KMS-11 (cell line): ENCODE measurements around the gene SLC22A7.

ENCODE experiments used
- H2AFZ ChIP-seq: fragments of 200-600 bp; sonication (generic); 2 replicates; pipeline ENCODE4 v1.6.1; 2016; ENCODE audit warnings: antibody characterized with exemption, mixed run types, low read depth
- H3K27ac ChIP-seq: fragments of 200-600 bp; sonication (generic); 2 replicates; pipeline ENCODE4 v1.6.1; 2016; ENCODE audit warnings: mild to moderate bottlenecking, mixed run types
- H3K27me3 ChIP-seq: fragments of 200-600 bp; sonication (generic); 2 replicates; pipeline ENCODE4 v1.6.1; 2017; ENCODE audit warnings: mild to moderate bottlenecking, low read depth, mixed run types, moderate library complexity; ENCODE audit not compliant: insufficient read depth
- H3K36me3 ChIP-seq: fragments of 200-600 bp; sonication (generic); 2 replicates; pipeline ENCODE4 v1.6.1; 2017; ENCODE audit warnings: mild to moderate bottlenecking, mixed run types; ENCODE audit not compliant: insufficient read depth
- H3K4me1 ChIP-seq: fragments of 200-600 bp; sonication (generic); 2 replicates; pipeline ENCODE4 v1.6.1; 2016; ENCODE audit warnings: mild to moderate bottlenecking, low read depth, mixed run types; ENCODE audit not compliant: poor library complexity, severe bottlenecking
- H3K4me2 ChIP-seq: fragments of 200-600 bp; sonication (generic); 2 replicates; pipeline ENCODE4 v1.7.0; 2016; ENCODE audit warnings: mild to moderate bottlenecking, mixed run types
- H3K4me3 ChIP-seq: fragments of 200-600 bp; sonication (generic); IDR thresholded peaks from 2 replicates; pipeline ENCODE4 v1.6.1; 2017; ENCODE audit warnings: low read depth, low read length, mixed read lengths; ENCODE audit not compliant: insufficient read depth
- H3K79me2 ChIP-seq: fragments of 200-600 bp; sonication (generic); 2 replicates; pipeline ENCODE4 v1.6.1; 2016; ENCODE audit warnings: low read depth, mixed run types; ENCODE audit not compliant: insufficient read depth
- H3K9ac ChIP-seq: fragments of 200-600 bp; sonication (generic); 2 replicates; pipeline ENCODE4 v1.6.1; 2016; ENCODE audit warnings: mild to moderate bottlenecking, mixed run types
- H4K20me1 ChIP-seq: fragments of 200-600 bp; sonication (generic); 2 replicates; pipeline ENCODE4 v1.6.1; 2016; ENCODE audit warnings: mild to moderate bottlenecking, mixed run types; ENCODE audit not compliant: insufficient read depth
- TF ChIP-seq, protein P1 (sequence below): fragments of 200-600 bp; sonication (generic); conservative IDR thresholded peaks from 2 replicates; pipeline ENCODE4 v1.6.1; 2017; ENCODE audit warnings: low read depth, mild to moderate bottlenecking, antibody characterized with exemption, low read length, moderate library complexity, mixed read lengths

Gene SLC22A7

DNA sequence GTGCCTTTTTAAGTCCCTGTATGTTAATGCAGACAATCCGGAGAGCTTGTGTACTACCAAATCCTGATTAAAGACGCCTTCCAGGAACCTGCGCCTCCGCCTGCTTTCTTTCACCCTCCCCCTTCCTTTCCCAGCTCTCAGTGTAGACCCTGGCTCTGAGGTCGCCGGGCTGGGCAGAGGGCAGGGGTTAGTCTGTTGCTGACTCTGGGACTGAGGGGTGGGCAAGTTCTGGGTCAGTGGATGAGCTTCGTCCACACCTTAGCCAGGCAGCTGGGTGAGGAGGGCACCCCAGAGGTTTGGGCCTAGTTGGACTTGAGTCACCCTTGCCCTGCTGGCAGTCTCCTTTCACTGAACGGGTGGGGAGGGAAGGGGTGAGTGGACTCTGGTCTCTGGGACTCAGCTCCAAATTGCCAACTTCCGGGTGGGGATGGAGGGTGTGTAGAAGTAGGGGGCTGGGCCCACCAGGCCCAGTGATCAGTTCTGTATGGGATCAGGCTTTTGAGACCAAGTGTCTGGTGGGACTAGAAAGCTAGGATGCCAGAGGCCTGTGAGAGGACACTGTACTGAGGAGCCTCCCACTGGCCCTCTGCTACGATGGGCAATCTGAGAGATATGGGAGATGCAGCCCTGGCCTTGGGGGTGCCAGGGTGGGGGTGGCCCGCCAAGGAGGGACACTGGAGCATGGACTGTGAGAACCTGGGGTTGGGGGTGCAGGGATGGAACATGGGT lies 21.3 kb upstream of the SLC22A7 start:
- Histone ChIP-seq H4K20me1 (no peaks in the 10 kb centered on the region), H3K4me3 (no peak overlapping the region), H3K4me2 (no peak overlapping the region), H3K9ac (no peak overlapping the region), H3K79me2 (no peaks in the 10 kb centered on the region), H3K4me1 (no peaks in the 10 kb centered on the region), H3K27ac (no peak overlapping the region), H3K27me3 (no peaks in the 10 kb centered on the region), H2AFZ (no peak overlapping the region), H3K36me3 (no peaks in the 10 kb centered on the region)
- TF ChIP-seq, protein P1, sequence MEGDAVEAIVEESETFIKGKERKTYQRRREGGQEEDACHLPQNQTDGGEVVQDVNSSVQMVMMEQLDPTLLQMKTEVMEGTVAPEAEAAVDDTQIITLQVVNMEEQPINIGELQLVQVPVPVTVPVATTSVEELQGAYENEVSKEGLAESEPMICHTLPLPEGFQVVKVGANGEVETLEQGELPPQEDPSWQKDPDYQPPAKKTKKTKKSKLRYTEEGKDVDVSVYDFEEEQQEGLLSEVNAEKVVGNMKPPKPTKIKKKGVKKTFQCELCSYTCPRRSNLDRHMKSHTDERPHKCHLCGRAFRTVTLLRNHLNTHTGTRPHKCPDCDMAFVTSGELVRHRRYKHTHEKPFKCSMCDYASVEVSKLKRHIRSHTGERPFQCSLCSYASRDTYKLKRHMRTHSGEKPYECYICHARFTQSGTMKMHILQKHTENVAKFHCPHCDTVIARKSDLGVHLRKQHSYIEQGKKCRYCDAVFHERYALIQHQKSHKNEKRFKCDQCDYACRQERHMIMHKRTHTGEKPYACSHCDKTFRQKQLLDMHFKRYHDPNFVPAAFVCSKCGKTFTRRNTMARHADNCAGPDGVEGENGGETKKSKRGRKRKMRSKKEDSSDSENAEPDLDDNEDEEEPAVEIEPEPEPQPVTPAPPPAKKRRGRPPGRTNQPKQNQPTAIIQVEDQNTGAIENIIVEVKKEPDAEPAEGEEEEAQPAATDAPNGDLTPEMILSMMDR: no peak

DNA sequence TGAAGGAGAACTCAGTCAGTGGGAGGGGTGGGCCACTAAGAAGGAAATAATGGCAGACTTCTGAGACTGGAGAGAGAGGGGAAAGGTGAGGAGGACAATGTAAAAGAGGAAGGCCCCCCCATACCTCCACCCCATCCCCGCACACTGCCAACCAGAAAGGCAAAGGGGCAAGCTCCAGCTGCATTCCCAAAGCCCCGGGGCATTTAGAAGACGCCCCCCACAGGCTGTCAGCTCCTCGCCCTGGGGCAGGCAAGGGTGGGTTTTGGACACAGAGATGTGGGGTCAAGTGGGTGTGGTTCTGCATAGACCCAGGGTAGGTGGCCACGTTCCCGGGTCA lies 20.8 kb upstream of the SLC22A7 start:
- Histone ChIP-seq H3K27me3 (no peaks in the 10 kb centered on the region; the same call in 1 of the 2 replicates), H3K27ac (no peak overlapping the region), H3K9ac (no peak overlapping the region), H3K4me2 (no peak overlapping the region), H3K79me2 (no peaks in the 10 kb centered on the region), H3K4me3 (no peak overlapping the region), H4K20me1 (no peaks in the 10 kb centered on the region), H3K36me3 (no peaks in the 10 kb centered on the region), H2AFZ (no peak overlapping the region), H3K4me1 (no peaks in the 10 kb centered on the region)
- TF ChIP-seq, protein P1: no peak

DNA sequence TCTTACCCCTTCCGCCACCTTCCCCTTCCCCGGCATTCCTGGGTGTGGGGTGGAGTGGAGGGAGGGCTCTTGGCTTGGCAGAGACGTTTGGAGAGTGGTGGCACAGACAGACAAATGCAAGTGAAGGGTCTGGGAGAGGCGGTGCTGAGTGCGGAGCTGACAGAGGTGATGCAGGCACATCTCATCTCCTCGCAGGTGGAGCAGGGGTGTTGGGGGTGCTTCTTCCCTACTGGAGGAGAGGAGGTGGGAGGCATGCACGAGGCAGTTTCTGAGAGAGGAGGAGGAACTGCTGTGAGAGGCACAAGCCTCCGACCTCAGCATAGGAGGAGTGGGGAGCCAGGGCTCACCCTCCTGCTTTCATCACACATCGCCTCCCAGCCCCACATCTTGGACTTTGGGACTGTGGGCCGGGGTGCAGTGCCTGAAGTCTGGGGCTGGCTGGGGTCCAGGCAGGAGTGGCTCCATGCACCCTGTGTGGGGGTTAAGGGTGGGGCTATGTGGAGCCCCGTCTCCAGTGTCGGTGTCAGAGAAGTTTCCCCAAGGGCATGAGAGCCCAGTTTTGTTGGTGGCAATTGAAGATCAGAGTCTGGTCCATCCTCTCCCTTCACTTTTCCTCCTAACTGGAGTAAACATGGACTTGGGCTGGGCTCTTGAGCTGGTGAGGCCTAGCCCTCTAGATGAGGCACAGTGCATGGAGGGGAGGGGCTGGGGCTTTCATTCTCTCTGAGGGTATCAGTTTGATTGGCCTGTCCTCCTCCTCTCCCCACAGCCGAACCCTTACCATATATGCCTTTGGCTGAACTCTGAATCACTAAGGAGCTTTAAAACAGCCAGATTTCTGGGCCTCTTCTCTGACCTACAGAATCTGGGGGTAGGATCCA lies 20.2 kb upstream of the SLC22A7 start:
- Histone ChIP-seq H2AFZ (no peak overlapping the region), H3K36me3 (no peaks in the 10 kb centered on the region), H4K20me1 (no peaks in the 10 kb centered on the region), H3K79me2 (no peaks in the 10 kb centered on the region), H3K4me3 (no peak overlapping the region), H3K4me2 (no peak overlapping the region), H3K27me3 (peaks cover 3% of the 10 kb centered on the region; the same call in 1 of the 2 replicates), H3K27ac (no peak overlapping the region), H3K4me1 (no peaks in the 10 kb centered on the region), H3K9ac (no peak overlapping the region)
- TF ChIP-seq, protein P1: no peak

DNA sequence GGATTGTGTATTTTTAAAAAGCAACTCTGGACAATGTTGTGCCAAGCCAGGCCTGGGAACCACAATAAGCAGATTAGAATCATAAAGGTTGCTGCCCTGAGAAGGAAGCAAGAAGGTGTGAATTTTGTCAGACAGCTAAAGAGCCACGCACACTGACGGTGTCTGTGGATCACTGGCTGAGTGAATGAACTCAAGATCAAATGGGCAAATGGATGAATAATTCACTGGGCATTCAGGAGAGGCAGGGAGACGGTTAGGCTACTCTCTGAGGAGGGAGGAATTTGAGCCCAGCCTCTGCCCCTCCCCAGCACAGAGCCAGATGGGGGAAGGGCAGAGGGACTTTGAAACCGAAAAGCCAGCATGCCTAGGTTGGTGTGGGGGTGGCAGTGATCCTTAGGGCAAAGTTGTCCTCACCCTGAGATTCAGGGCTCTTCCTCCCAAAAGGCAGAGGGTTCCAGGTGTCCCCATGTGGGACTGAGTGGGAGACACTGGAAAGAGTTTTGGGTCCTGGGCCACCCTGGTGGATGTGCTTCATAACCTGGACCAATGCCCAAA lies 19.5 kb upstream of the SLC22A7 start:
- Histone ChIP-seq H3K79me2 (no peaks in the 10 kb centered on the region), H3K27ac (no peak overlapping the region), H3K27me3 (peaks cover 4% of the 10 kb centered on the region; the same call in 1 of the 2 replicates), H2AFZ (no peak overlapping the region), H3K36me3 (no peaks in the 10 kb centered on the region), H3K9ac (no peak overlapping the region), H3K4me3 (no peak overlapping the region), H3K4me1 (no peaks in the 10 kb centered on the region), H3K4me2 (no peak overlapping the region), H4K20me1 (no peaks in the 10 kb centered on the region)
- TF ChIP-seq, protein P1: no peak
